Spinal cord (tissue), 10 donors: ENCODE results near the gene DMBX1. TPM values are rescaled to one million over a fixed set of nuclear protein-coding genes. Genes with fewer than 3 reads are reported as not detected.
A peak's percentile ranks its signal among the peaks of the same experiment; 100 is the strongest.

Experiments used
- DNase-seq, 6 donors: peaks; one replicate each; pipeline versions ENCODE4 v3.0.0 to v3.0.0-alpha.2; 2013 to 2015; ENCODE audit warnings: low spot score in 6 of 6, low read depth in 4 of 6
- H3K27ac ChIP-seq: one replicate; pipeline ENCODE4 v1.5.1; 2013; ENCODE audit warnings: low read depth, low read length, control low read depth
- H3K27me3 ChIP-seq: one replicate; pipeline ENCODE4 v1.6.1; 2013; ENCODE audit warnings: low read length; ENCODE audit not compliant: control insufficient read depth, insufficient read depth
- H3K36me3 ChIP-seq: one replicate; pipeline ENCODE4 v1.6.1; 2013; ENCODE audit warnings: low read length; ENCODE audit not compliant: control insufficient read depth, insufficient read depth
- H3K4me1 ChIP-seq: one replicate; pipeline ENCODE4 v1.6.1; 2013; ENCODE audit warnings: low read length; ENCODE audit not compliant: control insufficient read depth, insufficient read depth
- H3K4me3 ChIP-seq: one replicate; pipeline ENCODE4 v1.5.1; 2013; ENCODE audit warnings: low read depth, low read length, control low read depth
- H3K9me3 ChIP-seq: one replicate; pipeline ENCODE4 v1.6.1; 2013; ENCODE audit warnings: low read length; ENCODE audit not compliant: control insufficient read depth, insufficient read depth
- whole genome bisulfite sequencing: methylation state at CpG from one replicate; pipeline ENCODE4 v1.1.5; 2013; ENCODE audit warnings: missing lambda C conversion rate; ENCODE audit not compliant: insufficient coverage; 5-methylcytosine and 5-hydroxymethylcytosine counted together
- polyA plus RNA-seq, 2 donors: library from polyadenylated mRNA; unstranded; fragments of 120-200 nt; gene quantifications; one replicate each; pipeline ENCODE4 v1.2.1, GENCODE V29; 2013; ENCODE audit not compliant: insufficient read length in 2 of 2
- total RNA-seq, 2 donors: library from RNA; depleted of rRNA in 1 of 2; stranded (reverse); fragments of 120-200 nt in 1 of 2; fragments of >200 nt in 1 of 2; gene quantifications; one replicate each; pipeline versions ENCODE4 v1.2.3 to v1.2.4, GENCODE V29; 2013 to 2014
- donor health status: healthy.

DMBX1 gene
- total and polyA plus RNA-seq, 4 donors = 0.10 to 0.33 (median 0.26) TPM

GRCh38 chr1:46527474-46528296 is 38.0 kb downstream of the DMBX1 start:
- H3K9me3 ChIP-seq = no peaks in the 10 kb centered on the region
- peak in 2 of 6 donors; percentile 87 to 91 for DNase-seq
- no peaks in the 10 kb centered on the region for H3K36me3 ChIP-seq
- H3K27ac ChIP-seq = no peak overlapping the region
- WGBS = 22% methylated on average over 3 of the region's 3 CpGs
- peaks cover 34% of the 10 kb centered on the region for H3K4me1 ChIP-seq
- H3K4me3 ChIP-seq = no peak overlapping the region
- peaks cover 66% of the 10 kb centered on the region for H3K27me3 ChIP-seq

GRCh38 chr1:46528297-46528955 is 38.8 kb downstream of the DMBX1 start:
- Histone ChIP-seq H3K4me3 (no peak overlapping the region), H3K27me3 (peaks cover 59% of the 10 kb centered on the region), H3K4me1 (peaks cover 33% of the 10 kb centered on the region), H3K36me3 (no peaks in the 10 kb centered on the region), H3K9me3 (no peaks in the 10 kb centered on the region), H3K27ac (no peak overlapping the region)
- DNase-seq = peak in 2 of 6 donors; percentile 29 to 56
- WGBS = 53% methylated on average over 9 of the region's 11 CpGs

- no peak overlapping the region for H3K27ac ChIP-seq
Observed at GRCh38 chr1:46529031-46529630, 39.5 kb downstream of the DMBX1 start.

GRCh38 chr1:46530311-46530710 is 40.7 kb downstream of the DMBX1 start:
- Histone ChIP-seq H3K27ac (no peak overlapping the region), H3K9me3 (no peaks in the 10 kb centered on the region), H3K27me3 (peaks cover 48% of the 10 kb centered on the region), H3K4me1 (peaks cover 30% of the 10 kb centered on the region), H3K36me3 (no peaks in the 10 kb centered on the region), H3K4me3 (no peak overlapping the region)
- WGBS = 33% methylated on average over 1 of the region's 3 CpGs
- no peak for DNase-seq

More at GRCh38 chr1:46529031-46529630, 39.5 kb downstream of the DMBX1 start:
- H3K9me3 ChIP-seq = no peaks in the 10 kb centered on the region
- peaks cover 57% of the 10 kb centered on the region for H3K27me3 ChIP-seq
- no peak overlapping the region for H3K4me3 ChIP-seq
- peaks cover 36% of the 10 kb centered on the region for H3K4me1 ChIP-seq
- DNase-seq = no peak
- H3K36me3 ChIP-seq = no peaks in the 10 kb centered on the region
- 41% methylated on average over 3 of the region's 4 CpGs for WGBS

- DNase-seq = peak in 1 of 6 donors; percentile 56
Observed at GRCh38 chr1:46530791-46531409, 41.3 kb downstream of the DMBX1 start.

GRCh38 chr1:46532095-46532494 is 42.5 kb downstream of the DMBX1 start:
- no peak overlapping the region for H3K27ac ChIP-seq
- H3K27me3 ChIP-seq = peaks cover 32% of the 10 kb centered on the region
- H3K4me3 ChIP-seq = no peak overlapping the region
- no peaks in the 10 kb centered on the region for H3K36me3 ChIP-seq
- 70% methylated on average over 2 of the region's 3 CpGs for WGBS
- H3K4me1 ChIP-seq = peaks cover 13% of the 10 kb centered on the region
- no peak for DNase-seq
- no peaks in the 10 kb centered on the region for H3K9me3 ChIP-seq

More at GRCh38 chr1:46530791-46531409, 41.3 kb downstream of the DMBX1 start:
- peaks cover 25% of the 10 kb centered on the region for H3K4me1 ChIP-seq
- H3K9me3 ChIP-seq = no peaks in the 10 kb centered on the region
- 53% methylated on average over 2 of the region's 6 CpGs for WGBS
- peaks cover 44% of the 10 kb centered on the region for H3K27me3 ChIP-seq
- no peak overlapping the region for H3K27ac ChIP-seq
- H3K36me3 ChIP-seq = no peaks in the 10 kb centered on the region
- H3K4me3 ChIP-seq = no peak overlapping the region

GRCh38 chr1:46532498-46533178 is 43.0 kb downstream of the DMBX1 start:
- Histone ChIP-seq H3K36me3 (no peaks in the 10 kb centered on the region), H3K4me3 (no peak overlapping the region), H3K27me3 (peaks cover 27% of the 10 kb centered on the region), H3K9me3 (no peaks in the 10 kb centered on the region), H3K27ac (no peak overlapping the region), H3K4me1 (peaks cover 12% of the 10 kb centered on the region)
- WGBS = 1% methylated on average over 28 of the region's 31 CpGs
- peak in 2 of 6 donors; percentile 83 to 85 for DNase-seq

GRCh38 chr1:46533179-46533864 is 43.7 kb downstream of the DMBX1 start:
- no peaks in the 10 kb centered on the region for H3K36me3 ChIP-seq
- peaks cover 12% of the 10 kb centered on the region for H3K4me1 ChIP-seq
- H3K27ac ChIP-seq = no peak overlapping the region
- 3% methylated on average over 69 of the region's 71 CpGs for WGBS
- peaks cover 23% of the 10 kb centered on the region for H3K27me3 ChIP-seq
- DNase-seq = peak in 2 of 6 donors; percentile 76 to 80
- no peak overlapping the region for H3K4me3 ChIP-seq
- H3K9me3 ChIP-seq = no peaks in the 10 kb centered on the region
